HG03575 (cell line): Measurements from ENCODE around the gene PCBP3.

Source experiments
- ATAC-seq: cut with Tn5 transposase; IDR thresholded peaks from one replicate; pipeline ENCODE4 v1.9.1; 2021; ENCODE audit not compliant: unreplicated experiment, insufficient number of reproducible peaks, low FRiP score; ENCODE audit errors: extremely low read depth

The PCBP3 gene

DNA sequence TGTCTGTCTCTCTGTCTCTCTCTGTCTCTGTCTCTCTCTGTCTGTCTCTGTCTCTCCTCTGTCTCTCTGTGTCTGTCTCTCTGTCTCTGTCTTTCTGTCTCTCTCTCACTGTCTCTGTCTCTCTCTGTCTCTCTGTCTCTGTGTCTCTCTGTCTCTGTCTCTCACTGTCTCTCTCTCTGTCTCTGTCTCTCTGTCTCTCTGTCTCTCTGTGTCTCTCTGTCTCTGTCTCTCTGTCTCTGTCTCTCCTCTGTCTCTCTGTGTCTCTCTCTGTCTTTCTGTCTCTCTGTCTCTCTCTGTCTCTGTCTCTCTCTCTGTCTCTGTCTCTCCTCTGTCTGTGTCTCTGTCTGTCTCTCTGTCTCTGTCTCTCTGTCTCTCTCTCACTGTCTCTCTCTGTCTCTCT lies 337.2 kb downstream of the PCBP3 start:
- ATAC-seq = no peak

DNA sequence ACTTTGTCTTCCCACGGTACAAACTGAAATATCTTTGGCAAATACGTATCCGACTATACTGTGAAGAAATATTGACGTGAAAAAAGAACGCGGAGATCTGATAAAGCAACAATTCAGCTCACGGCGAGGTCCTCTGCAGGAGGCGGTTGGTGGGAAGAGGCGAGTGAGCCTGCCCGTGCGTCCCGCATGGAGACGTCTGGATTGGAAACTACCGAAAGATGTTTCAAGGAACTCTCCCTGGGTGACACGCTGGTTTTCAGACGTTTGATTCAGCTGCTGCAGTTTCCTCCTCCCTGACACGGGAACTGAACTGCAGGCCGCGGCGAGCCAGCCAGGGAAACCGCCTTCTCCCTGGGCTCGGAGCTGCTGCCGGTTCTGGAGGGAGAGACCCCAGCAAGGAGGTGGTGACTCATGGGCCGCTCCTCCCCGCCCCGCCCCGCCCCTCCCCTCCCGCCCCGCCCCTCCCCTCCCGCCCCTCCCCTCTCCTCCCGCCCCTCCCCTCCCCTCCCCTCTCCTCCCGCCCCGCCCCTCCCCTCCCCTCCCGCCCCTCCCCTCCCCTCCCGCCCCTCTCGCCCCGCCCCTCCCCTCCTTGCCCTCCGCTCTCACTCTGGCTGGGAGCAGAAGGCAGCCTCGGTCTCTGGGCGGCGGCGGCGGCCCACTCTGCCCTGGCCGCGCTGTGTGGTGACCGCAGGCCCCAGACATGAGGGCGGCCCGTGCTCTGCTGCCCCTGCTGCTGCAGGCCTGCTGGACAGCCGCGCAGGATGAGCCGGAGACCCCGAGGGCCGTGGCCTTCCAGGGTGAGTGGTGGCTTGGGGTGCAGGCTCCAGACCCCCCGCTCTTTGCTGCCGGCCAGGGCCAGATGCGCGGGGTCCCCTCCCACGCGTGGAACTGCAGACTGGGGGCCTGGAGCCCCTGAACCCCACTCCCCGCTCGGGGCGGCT lies 337.9 kb downstream of the PCBP3 start, which contains the start of gene COL6A1:
TSS of gene COL6A1 (plus strand) at position 620 of the 941 bp plus-strand sequence. CDS start at position 701, 81 bp downstream.
- no peak for ATAC-seq

DNA sequence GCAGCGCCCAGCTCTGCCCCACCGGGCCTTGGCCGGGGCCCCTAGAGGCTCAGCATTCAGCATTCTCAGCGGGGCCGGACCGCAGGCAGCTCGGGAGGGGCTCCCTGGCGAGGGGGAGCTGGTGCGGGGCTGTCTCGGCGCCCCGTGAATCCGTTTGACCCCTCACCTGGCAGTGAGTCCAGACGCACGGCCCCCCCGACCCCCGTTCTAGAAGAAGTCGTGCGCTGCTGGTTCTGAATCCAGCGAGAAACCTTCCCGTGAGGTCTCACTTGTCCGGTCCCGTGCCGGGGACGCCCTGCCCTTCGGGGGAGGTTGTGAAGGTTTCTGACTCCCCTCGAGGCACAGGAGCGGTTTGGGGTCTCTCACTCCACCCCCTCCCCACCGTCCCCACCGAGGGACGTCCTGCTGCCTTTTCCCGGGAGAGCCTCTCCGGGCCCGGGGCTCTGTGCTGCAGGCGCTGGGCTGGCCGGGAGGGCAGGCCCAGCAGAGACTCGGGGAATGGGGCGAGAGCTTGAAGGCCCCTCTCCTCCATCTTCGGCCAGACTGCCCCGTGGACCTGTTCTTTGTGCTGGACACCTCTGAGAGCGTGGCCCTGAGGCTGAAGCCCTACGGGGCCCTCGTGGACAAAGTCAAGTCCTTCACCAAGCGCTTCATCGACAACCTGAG lies 338.7 kb downstream of the PCBP3 start:
- no peak for ATAC-seq

DNA sequence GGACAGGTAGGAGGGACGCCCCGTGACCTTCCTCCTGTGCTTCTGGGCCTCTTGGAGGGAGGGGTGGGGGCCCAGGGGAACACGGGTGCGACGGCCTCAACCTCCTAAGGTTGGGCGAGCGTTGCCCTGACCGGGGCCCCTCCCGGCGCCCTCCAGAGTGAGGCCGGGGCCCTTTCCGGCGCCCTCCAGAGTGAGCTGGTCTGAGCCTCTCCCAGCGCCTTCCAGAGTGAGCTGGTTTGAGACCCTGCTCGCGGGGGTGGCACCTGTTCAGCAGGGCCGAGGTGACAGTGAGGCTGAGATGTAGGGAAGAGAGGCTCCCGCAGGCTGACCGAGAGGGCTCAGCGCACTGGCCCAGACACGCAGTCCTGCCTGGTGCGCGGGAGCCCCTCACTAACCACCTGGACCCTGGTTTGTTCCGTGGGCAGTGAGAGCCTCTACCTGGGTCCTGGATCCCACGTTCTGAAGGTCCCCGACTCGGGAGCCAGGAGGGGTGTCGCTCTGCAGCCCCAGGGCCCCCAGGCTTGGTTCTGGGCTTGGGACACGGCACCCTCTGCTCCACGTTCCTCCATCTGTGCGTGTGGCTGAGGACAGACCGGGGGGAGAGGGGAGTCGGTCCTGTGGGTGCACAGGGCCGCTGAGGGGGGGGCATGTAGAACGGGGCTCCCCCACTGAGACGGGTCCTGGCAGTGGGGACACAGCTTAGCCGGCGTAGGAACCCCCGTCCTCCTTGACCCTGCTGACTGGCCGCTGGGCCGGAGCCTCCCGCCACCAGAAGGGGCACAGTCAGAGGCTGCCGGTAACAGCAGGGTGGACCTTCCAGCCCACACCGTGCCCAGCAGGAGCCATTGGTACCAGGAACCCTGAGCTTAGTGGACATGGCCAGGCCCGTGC lies 339.5 kb downstream of the PCBP3 start:
- no peak for ATAC-seq

DNA sequence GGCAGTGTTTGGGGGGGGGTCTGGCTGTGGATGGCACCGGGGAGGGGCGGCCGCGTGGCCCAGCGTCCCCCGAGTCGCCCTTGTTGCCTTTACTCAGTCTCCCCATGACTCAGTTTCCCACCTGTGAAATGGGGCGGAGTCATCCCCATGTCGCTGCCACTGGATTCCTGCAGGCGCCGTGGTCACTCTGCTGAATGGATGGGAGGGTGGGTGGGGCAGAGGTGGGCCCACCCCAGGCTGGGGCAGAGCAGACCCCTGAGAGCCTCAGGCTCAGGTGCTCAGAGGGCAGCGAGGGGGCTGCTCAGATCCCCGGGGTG lies 340.1 kb downstream of the PCBP3 start:
- ATAC-seq = no peak

DNA sequence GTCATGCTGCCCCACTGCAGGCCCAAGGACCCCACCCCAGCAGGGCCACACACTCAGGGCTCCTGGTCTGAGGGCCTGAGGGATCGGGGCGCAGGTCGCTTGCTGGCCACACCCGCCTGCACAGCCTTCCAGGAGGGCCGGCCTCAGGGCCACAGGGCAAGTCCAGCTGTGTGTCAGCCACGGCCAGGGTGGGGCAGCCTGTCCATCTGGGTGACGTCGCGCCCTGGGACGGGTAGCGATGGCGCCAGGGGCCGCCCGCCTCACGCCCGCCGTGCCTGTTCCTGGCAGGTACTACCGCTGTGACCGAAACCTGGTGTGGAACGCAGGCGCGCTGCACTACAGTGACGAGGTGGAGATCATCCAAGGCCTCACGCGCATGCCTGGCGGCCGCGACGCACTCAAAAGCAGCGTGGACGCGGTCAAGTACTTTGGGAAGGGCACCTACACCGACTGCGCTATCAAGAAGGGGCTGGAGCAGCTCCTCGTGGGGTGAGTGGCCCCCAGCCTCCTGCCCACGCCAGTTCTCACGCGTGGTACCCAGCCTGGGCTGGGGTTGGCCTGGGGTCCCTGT lies 340.5 kb downstream of the PCBP3 start:
- ATAC-seq = no peak

DNA sequence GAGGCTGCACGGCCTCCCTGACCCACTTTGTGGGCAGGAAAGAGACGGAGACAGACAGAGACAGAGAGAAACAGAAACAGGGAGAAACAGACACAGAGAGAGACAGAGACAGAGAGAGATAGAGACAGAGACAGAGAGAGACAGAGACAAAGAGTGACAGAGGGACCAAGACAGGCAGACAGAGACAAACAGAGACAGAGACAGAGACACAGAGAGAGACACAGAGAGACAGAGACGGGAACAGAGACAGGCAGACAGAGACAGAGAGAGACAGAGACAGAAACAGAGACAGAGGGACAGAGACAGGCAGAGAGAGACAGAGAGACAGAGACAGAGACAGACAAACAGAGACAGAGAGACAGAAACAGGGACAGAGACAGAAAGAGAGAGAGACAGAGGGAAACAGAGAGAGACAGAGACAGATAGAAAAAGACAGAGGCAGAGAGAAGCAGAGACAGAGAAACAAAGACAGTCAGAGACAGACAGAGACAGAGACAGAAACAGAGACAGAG lies 341.1 kb downstream of the PCBP3 start:
- no peak for ATAC-seq

DNA sequence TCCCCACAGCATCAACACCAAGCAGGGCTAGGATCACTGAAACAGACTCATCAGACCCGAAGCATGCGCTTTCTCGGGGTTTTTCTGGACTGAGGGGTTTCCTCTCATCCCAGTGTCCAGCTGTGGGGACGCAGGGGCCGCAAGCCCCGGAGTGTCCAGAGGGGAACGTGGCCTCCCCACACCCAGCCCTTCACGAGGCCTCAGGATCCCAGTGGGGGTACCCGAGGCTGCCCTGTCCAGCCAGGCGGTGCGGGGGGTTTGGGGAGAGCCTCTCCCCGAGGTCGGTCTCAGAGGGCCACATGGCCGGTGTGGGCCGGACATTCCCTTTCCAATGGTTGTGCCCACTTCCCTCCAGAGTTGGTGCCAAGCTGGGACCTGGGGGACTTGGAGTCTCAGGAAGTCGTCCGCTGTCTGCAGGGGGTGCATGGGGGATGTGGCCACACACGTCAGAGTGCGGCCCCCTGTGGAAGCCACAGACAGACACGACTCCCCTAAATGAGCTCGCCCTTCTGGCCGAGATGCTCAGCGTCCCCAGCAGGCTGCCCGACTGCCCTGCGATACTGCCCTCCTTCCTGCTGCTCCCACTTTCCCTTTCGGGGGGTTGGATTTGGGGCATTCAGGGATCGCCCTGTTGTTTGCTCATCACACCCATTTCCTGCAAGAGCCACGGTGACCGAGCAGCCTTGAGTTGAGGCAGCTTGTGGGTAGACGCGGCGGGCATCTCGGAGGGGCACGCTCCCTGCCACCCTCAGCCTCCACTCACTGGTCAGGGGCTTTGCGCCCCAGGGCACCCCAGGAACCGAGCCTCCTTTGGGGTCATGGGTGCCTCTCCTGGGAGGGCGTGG lies 342.2 kb downstream of the PCBP3 start:
- no peak for ATAC-seq

DNA sequence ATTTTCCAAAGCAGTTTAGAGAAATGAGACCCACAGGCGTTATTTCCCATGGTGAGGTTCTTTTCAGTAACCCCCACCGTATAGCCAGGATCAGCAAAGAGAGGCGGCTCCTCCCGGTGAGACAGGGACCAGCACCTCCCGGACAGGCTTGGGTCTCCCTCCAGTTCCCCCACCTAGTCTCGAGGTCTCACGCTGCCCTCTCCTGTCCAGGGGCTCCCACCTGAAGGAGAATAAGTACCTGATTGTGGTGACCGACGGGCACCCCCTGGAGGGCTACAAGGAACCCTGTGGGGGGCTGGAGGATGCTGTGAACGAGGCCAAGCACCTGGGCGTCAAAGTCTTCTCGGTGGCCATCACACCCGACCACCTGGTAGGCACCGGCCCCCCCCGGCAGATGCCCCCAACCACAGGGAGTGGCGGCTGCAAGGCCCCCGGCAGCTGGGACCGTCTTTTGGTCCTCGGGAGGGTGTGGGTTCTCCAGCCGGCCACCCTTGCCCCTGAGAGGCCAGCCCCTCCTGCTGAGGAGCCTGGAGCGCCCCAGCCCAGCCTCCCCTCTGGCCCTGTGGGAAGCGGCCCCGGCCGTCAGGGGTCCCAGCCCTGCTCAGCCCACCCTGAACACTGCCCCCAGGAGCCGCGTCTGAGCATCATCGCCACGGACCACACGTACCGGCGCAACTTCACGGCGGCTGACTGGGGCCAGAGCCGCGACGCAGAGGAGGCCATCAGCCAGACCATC lies 343.0 kb downstream of the PCBP3 start:
- ATAC-seq = no peak

DNA sequence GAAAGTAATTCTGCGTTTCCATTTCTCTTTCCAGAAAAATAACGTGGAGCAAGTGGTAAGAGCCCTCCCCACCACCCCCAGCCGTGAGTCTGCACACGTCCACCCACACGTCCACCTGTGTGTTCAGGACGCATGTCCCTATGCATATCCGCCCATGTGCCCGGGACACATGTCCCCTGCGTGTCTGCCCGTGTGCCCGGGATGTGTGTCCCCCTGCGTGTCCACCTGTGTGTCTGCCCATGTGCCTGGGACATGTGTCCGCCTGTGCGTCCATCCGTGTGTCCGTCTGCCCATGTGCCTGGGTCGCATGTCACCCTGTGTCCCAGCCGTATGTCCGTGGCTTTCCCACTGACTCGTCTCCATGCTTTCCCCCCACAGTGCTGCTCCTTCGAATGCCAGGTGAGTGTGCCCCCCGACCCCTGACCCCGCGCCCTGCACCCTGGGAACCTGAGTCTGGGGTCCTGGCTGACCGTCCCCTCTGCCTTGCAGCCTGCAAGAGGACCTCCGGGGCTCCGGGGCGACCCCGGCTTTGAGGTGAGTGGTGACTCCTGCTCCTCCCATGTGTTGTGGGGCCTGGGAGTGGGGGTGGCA lies 343.7 kb downstream of the PCBP3 start:
- no peak for ATAC-seq

DNA sequence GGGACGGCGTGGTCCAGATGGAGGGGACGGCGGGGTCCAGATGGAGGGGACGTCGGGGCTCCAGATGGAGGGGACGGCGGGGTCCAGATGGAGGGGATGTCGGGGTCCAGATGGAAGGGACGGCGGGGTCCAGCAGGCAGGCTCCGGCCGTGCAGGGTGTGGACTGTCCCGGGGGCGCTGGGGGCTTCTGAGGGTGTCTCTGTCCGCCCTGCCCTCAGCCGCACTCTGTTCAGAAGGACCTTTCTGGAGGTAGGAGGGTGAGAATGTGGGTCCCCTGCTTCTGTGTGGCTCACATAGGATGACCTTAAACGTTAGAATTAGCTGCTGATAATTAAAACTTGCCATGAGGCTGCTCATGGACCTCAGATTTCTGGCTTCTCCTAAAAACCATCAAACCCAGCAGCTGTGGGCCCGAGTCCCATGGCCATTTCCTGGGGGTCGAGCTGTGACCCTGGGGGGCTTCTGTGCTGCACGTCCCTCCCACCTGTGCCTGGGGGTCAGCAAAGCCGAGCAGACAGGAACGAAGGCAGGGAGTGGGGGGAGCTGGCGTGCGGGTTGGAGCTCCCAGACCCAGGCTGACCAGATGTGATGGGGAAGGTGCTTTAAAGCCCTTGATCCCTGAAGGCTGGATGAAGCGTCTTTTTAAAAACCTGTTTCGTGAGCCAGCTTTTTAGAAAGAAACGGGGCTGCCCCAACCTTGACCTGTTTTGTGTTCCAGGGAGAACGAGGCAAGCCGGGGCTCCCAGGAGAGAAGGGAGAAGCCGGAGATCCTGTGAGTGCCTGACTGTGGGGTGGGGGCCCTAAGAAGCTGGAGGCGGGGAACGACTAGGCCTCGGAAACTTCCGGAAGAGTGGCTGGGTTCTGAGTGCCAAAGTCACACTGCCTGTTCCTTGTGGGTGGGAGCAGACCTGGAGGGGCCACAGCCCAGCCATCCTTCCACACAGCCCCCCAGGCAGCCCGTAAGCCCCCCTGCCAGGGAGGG lies 345.1 kb downstream of the PCBP3 start:
- ATAC-seq = no peak

DNA sequence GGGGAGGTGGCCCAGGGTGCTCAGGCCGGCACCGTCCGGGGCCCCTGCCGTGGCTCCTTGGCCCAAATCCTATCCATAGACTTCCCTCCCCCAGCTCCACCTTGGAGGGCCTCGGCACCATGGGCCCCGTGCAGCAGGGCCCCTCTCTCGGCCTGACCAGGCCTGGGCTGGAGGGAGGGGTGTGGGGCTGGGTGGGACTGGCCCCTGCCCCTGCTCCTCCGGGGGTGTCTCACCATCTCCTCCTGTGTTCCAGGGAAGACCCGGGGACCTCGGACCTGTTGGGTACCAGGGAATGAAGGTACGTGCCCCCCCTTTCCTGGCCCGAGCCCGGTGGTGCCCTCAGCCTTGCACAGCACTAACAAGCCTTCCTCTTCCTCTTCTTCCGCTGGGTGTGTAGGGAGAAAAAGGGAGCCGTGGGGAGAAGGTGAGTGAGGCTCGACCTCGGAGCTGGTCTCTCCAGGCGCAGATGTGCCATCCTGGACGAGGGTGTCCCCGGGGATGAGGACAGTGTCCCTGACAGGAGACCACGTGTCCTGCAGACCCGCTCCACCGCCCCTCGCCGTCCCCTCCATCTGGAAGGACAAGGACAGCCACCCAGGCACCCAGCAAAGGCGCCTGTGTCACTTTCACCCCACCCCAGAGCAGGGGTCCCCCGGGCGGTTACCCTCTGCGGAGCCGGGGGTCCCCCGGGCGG lies 346.0 kb downstream of the PCBP3 start:
- no peak for ATAC-seq

DNA sequence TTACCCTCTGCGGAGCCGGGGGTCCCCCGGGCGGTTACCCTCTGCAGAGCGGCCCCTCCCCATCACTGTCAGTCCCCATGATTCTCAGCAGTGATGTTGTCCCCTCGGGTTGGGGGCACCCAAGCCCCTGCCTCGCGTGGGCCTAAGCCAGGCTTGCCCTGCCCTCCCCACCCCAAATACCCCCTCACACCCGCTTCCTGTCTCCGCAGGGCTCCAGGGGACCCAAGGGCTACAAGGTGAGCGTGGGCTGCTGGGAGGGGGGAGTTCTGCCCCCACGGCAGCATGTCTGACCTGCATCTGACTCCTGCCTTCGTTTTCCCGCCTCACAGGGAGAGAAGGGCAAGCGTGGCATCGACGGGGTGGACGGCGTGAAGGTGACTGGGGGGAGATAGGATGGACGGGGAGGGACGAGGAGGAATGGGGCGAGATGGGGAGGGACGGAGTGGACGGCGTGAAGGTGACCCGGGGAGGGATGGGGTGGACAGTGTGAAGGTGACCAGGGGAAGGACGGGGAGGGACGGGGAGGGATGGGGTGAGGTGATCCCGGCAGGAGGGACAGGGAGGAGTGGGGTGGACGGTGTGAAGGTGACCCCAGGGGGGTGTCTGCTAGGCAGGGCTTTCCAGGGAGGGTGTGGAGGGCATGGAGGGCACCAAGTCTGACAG lies 346.7 kb downstream of the PCBP3 start:
- no peak for ATAC-seq

DNA sequence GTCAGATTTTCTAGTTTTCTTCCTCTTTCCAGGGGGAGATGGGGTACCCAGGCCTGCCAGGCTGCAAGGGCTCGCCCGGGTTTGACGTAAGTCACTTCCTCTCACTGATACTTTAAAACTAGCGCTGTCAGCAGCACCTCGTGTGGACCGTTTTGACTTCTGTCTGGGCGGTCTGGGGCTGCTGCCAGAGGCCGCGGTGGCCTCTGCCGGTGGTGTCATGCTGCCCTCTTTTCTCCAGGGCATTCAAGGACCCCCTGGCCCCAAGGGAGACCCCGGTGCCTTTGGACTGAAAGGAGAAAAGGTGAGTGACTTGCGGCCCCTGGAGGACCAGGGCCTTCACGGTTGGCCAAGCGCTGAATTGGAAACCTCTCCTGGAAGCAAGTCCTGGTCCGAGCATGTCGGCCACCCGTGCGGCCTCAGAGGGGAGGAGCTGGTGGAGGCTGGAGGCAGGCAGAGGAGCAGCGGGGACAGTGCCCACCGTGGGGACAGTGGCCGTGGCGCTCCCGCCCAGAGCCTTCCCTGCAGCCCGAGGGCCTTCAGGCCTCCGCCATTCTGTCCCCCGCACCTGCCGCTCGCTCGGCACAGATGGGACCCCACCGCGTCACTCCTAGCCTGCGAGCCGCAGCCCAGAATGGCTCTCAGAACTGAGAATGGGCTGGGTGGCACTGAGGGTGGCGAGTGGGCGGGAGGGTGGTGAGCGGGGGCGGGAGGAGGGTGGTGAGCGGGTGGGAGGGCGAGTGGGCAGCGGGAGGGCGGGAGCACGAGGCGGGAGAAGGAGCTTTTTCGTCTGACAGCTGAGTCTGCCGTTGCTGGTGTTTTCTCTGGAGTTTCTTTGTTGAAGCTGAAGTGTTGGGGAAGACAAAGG lies 347.4 kb downstream of the PCBP3 start:
- ATAC-seq = no peak
